GM12875 (cell line): ENCODE measurements around the gene DDAH1.

ENCODE experiments used
- H3K4me3 ChIP-seq: one replicate; pipeline ENCODE4 v1.5.1; 2011; ENCODE audit warnings: low read depth, low read length, control low read depth
- TF ChIP-seq, protein P1 (sequence below): IDR thresholded peaks from 2 replicates; pipeline ENCODE4 v1.5.1; 2011; ENCODE audit warnings: low read depth, mild to moderate bottlenecking, control low read depth, inconsistent platforms, low read length, moderate library complexity, borderline replicate concordance; ENCODE audit not compliant: insufficient read depth

The DDAH1 gene

DNA sequence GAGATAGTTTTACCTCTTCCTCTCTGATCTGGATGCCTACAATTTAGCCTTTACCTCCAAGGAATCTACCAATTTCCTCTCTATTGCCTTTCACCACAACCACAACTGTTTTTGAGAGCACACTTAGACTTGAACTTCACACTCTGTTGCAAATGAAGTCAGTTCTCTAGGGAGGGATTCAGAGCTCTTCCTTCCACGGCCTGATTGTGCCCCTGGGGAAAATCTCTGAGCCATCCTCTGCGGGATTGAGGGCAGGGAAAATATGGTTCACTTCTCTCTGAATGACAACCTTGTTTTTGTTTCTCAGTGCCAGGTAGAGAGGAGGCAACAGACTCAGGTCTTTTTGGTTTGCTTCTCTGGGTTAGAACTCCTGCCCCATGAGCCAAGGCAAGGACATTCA is 153.1 kb downstream of the DDAH1 start:
- TF ChIP-seq, protein P1, sequence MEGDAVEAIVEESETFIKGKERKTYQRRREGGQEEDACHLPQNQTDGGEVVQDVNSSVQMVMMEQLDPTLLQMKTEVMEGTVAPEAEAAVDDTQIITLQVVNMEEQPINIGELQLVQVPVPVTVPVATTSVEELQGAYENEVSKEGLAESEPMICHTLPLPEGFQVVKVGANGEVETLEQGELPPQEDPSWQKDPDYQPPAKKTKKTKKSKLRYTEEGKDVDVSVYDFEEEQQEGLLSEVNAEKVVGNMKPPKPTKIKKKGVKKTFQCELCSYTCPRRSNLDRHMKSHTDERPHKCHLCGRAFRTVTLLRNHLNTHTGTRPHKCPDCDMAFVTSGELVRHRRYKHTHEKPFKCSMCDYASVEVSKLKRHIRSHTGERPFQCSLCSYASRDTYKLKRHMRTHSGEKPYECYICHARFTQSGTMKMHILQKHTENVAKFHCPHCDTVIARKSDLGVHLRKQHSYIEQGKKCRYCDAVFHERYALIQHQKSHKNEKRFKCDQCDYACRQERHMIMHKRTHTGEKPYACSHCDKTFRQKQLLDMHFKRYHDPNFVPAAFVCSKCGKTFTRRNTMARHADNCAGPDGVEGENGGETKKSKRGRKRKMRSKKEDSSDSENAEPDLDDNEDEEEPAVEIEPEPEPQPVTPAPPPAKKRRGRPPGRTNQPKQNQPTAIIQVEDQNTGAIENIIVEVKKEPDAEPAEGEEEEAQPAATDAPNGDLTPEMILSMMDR: no peak
- no peak overlapping the region for H3K4me3 ChIP-seq

DNA sequence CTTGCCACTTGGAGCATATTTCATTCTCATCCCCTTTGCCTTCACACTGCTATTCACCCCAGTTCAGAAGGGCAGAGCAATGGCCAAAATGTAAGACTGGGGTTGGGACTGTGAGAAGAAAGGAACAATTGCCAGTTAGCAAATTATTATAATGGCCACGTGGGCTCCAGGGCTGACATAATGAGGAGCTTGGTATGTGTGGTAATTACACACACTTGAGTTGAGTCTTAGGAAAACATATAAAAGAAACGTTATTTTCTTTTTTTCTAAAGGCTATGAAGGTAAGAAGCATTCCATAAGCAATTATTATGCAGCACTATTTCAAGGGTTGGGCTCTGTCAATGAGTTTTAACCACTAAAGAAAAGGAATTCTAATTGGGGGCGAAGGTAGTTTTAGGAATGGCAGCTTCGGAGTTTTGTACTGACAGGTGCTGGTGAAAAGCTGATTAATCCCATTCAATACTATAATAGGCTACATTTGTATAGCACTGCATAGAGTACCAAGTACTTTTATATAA is 156.1 kb downstream of the DDAH1 start:
- no peak overlapping the region for H3K4me3 ChIP-seq

DNA sequence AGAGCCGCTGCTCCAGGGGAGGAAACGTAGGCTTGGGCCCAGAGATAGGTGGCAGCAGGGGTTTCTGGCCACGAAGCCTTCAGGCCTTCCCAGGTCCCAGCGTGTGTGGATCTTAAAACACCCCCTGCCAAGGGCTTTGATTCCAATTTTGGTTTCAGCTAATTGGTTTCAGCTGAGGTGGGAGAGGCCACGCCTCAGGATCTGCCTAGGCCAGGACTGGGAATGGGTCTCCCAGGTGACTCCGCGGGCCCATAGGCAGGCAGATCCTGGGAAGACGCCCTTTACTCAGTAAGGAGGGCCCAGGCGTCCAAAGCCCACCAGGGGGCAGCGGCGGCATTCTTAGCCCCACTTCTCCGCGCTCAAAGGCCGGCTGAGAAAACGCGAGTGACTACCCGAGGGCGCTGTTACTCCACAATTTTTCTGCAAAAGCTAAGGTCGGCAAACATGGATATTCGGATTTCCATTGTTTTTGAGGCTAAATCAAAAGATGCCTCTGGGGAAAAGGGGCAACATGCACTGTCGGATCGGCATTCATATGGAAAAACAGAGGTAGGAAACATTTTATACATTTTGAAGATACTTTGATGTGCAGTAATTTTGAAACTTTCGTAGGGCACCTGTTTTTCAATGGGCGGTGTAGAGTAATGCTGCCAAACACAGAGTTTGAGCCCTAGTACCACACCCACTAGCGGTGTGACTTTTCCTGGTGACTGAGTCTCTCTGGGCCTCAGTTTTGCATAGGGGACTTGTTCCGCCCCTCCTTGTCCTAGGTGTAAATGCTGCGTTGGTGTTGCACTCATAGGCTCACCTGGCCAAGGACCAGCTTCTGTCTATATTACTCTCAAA is 156.7 kb downstream of the DDAH1 start:
- no peak overlapping the region for H3K4me3 ChIP-seq
- TF ChIP-seq, protein P1: peak; percentile 95

More for the DNA sequence above, 156.1 kb downstream of the DDAH1 start:
- TF ChIP-seq, protein P1: no peak

DNA sequence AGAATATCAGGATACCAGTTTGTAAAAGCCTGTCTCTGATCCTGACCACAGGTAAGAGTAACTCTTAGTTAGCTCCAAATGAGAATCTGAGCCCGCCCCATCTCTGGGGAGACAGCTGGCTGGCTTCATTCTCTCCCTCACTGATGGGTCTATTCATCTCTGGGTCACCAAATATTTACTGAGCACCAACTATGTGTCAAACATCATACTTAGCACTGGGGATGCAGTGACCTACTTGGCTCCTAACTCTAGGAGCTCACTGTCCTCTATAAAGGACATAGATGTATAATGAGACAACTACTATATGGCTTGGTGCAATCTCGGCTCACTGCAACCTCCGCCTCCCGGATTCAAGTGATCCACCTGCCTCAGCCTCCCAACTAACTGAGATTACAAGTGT is 158.7 kb downstream of the DDAH1 start:
- no peak overlapping the region for H3K4me3 ChIP-seq
- TF ChIP-seq, protein P1: no peak

DNA sequence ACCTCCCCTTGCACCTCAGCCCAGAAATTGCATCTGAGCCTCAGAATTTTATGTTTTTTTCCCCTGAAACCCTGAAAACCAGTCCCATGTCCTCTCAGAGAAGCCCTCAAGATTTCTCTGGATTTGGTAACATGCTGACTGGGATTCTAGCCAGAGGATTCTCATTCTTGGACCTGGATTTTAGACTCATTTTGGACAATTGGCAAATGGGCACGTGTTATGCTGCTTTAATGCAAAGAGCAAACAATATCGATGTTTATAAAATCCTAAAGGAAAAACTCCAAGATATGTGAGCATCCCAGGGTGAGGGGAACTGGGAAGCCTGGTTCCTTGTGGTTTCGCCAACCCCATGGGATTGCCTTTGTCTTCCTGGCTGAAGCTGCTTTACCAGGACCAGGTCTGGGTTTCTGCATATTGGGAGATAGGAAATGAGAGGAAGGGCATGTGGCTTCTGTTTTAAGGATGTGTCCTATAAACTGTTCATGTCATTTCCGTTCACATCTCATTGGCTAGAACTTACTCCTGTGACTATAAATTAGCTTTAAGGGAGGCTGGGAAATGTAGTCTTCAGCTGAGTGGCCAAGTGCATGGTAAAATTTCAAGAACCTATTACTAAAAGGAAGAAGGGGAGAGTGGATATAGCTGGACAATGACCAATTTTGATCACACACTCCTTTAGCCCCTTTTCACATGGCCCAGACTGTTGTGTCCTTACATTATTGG is 161.4 kb downstream of the DDAH1 start:
- no peak overlapping the region for H3K4me3 ChIP-seq
- TF ChIP-seq, protein P1: no peak

DNA sequence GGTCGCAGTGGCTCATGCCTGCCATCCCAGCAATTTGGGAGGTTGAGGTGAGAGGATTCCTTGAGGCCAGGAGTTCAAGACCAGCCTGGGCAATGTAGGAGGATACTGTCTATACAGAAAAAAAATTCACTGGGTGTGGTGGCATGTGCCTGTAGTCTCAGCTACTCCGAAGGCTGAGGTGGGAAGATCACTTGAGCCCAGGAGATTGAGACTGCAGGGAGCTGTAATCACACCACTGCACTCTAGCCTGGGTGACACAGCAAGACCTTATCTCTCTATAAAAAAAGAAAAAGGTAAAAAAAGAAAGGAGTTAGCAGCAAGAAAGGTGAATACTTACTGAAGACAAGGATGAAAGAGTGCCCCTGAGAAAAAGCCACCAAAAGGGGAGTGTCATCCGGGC is 164.8 kb downstream of the DDAH1 start:
- TF ChIP-seq, protein P1: no peak
- H3K4me3 ChIP-seq: no peak overlapping the region
